HepG2 (cell line): ENCODE results near the gene HSPA1B. TPM values are rescaled to one million over a fixed set of nuclear protein-coding genes. Genes with fewer than 3 reads are reported as not detected.
A peak's percentile ranks its signal among the peaks of the same experiment; 100 is the strongest.

Source experiments
- AKNA ChIP-seq: sonication (generic); formaldehyde crosslinking; IDR thresholded peaks from 2 replicates; pipeline ENCODE4 v1.4.0; 2020; ENCODE audit warnings: missing genetic modification reagents, borderline replicate concordance
- ATAD3A ChIP-seq: sonication (generic); formaldehyde crosslinking; IDR thresholded peaks from 2 replicates; pipeline ENCODE4 v1.4.0; 2020; ENCODE audit warnings: missing genetic modification reagents
- GPBP1L1 ChIP-seq: sonication (generic); formaldehyde crosslinking; IDR thresholded peaks from 2 replicates; pipeline ENCODE4 v1.5.0; 2020; ENCODE audit warnings: mild to moderate bottlenecking, missing genetic modification reagents
- HDAC1 ChIP-seq: sonication (generic); formaldehyde crosslinking; IDR thresholded peaks from 2 replicates; pipeline ENCODE4 v1.5.1; 2020; ENCODE audit warnings: mild to moderate bottlenecking, missing genetic modification reagents
- HIVEP1 ChIP-seq: sonication (generic); formaldehyde crosslinking; IDR thresholded peaks from 2 replicates; pipeline ENCODE4 v1.4.0; 2020; ENCODE audit warnings: mild to moderate bottlenecking, missing genetic modification reagents
- JUND ChIP-seq: sonication (generic); formaldehyde crosslinking; IDR thresholded peaks from 2 replicates; pipeline ENCODE4 v1.8.0; 2022; ENCODE audit warnings: mild to moderate bottlenecking, missing genetic modification reagents
- KDM2A ChIP-seq: sonication (generic); formaldehyde crosslinking; IDR thresholded peaks from 2 replicates; pipeline ENCODE4 v1.4.0; 2020; ENCODE audit warnings: low read depth, missing genetic modification reagents, borderline replicate concordance
- MAFF ChIP-seq: IDR thresholded peaks from 2 replicates; pipeline ENCODE4 v1.6.1; 2011; ENCODE audit warnings: low read depth, low read length, improper control_type of control experiment
- MED1 ChIP-seq: sonication (generic); formaldehyde crosslinking; IDR thresholded peaks from 2 replicates; pipeline ENCODE4 v1.4.0; 2020; ENCODE audit warnings: missing genetic modification reagents
- MTA3 ChIP-seq: sonication (generic); formaldehyde crosslinking; IDR thresholded peaks from 2 replicates; pipeline ENCODE4 v1.4.0; 2020; ENCODE audit warnings: missing genetic modification reagents
- PHF8 ChIP-seq: sonication (generic); formaldehyde crosslinking; IDR thresholded peaks from 2 replicates; pipeline ENCODE4 v1.5.0; 2020; ENCODE audit warnings: missing genetic modification reagents
- PRDM4 ChIP-seq: sonication (generic); formaldehyde crosslinking; IDR thresholded peaks from 2 replicates; pipeline ENCODE4 v1.9.0; 2021; ENCODE audit warnings: missing genetic modification reagents, borderline replicate concordance
- RAD21 ChIP-seq: fragments of 450-650 bp; formaldehyde crosslinking; IDR thresholded peaks from 2 replicates; pipeline ENCODE4 v1.5.0; 2020; ENCODE audit warnings: mild to moderate bottlenecking
- SCMH1 ChIP-seq: sonication (generic); formaldehyde crosslinking; IDR thresholded peaks from 2 replicates; pipeline ENCODE4 v1.9.0; 2021; ENCODE audit warnings: missing genetic modification reagents, mild to moderate bottlenecking, borderline replicate concordance
- SP4 ChIP-seq: sonication (generic); formaldehyde crosslinking; IDR thresholded peaks from 2 replicates; pipeline ENCODE4 v1.8.1; 2023; ENCODE audit warnings: mild to moderate bottlenecking, missing genetic modification reagents
- TRIM24 ChIP-seq: sonication (generic); formaldehyde crosslinking; IDR thresholded peaks from 2 replicates; pipeline ENCODE4 v1.8.0; 2022; ENCODE audit warnings: mild to moderate bottlenecking, missing genetic modification reagents
- ZNF292 ChIP-seq: sonication (generic); formaldehyde crosslinking; IDR thresholded peaks from 2 replicates; pipeline ENCODE4 v1.8.1; 2022; ENCODE audit warnings: mild to moderate bottlenecking, low read depth, missing genetic modification reagents, borderline replicate concordance
- ZNF720 ChIP-seq: sonication (generic); formaldehyde crosslinking; IDR thresholded peaks from 2 replicates; pipeline ENCODE4 v1.4.0; 2020; ENCODE audit warnings: missing genetic modification reagents
- ZSCAN9 ChIP-seq: IDR thresholded peaks from 2 replicates; pipeline ENCODE4 v1.6.1; 2016; ENCODE audit warnings: borderline replicate concordance
- polyA plus RNA-seq, 8 experiments: library from polyadenylated mRNA; depleted of rRNA in 3 of 8; stranded (reverse) in 7 of 8; unstranded in 1 of 8; fragments of >200 nt; fragmentation: Illumina TruSeq in 4 of 8; extraction: Trizol in 4 of 8; gene quantifications; 2 replicates each; pipeline versions ENCODE4 v1.2.1 to v1.2.3, GENCODE V29; 2011 to 2016; ENCODE audit warnings: low read depth in 4 of 8, missing spikeins in 1 of 8, mixed read lengths in 1 of 8; ENCODE audit not compliant: insufficient read depth in 1 of 8
- total RNA-seq, 5 experiments: library from RNA; depleted of rRNA; stranded (reverse); fragments of >200 nt; fragmentation: Illumina TruSeq; extraction: Trizol; gene quantifications; 2 replicates each; pipeline ENCODE4 v1.2.3, GENCODE V29; 2016; ENCODE audit warnings: low read depth in 1 of 5

HSPA1B gene
- total and polyA plus RNA-seq, 2 of the 13 experiments (the other 11 are each of a cell fraction or from before 2014, with no cell fraction given) = 26.0 to 186 TPM

GRCh38 chr6:31827286-31828079 lies at the start of gene HSPA1B (continued):
- TF ChIP-seq GPBP1L1 (no peak), SP4 (CRISPR knock-in tag) (peak; percentile 92), ZSCAN9 (CRISPR knock-in tag) (peak; percentile 90), SCMH1 (no peak), HIVEP1 (CRISPR knock-in tag) (peak; percentile 66; the same call in 1 of the 2 replicates), ZNF292 (CRISPR knock-in tag) (0 out of 2 replicates have a peak, but pooled peaks have one; percentile 28), MAFF (no peak), RAD21 (CRISPR knock-in tag) (peak; percentile 76), ZNF720 (peak; percentile 63; the same call in 1 of the 2 replicates), PHF8 (CRISPR knock-in tag) (peak; percentile 72), TRIM24 (CRISPR knock-in tag) (no peak), AKNA (no peak; the same call in 1 of the 2 replicates), MTA3 (no peak), KDM2A (peak; percentile 82; the same call in 1 of the 2 replicates), JUND (CRISPR knock-in tag) (peak; percentile 35; the same call in 1 of the 2 replicates), PRDM4 (CRISPR knock-in tag) (peak; percentile 89; the same call in 1 of the 2 replicates), MED1 (CRISPR knock-in tag) (peak; percentile 75), HDAC1 (CRISPR knock-in tag) (peak; percentile 75), ATAD3A (peak; percentile 69; the same call in 1 of the 2 replicates)
